Osteocyte (in vitro differentiated cells): ENCODE results near the gene RABGAP1L. TPM values are rescaled to one million over a fixed set of nuclear protein-coding genes. Genes with fewer than 3 reads are reported as not detected.
A peak's percentile ranks its signal among the peaks of the same experiment; 100 is the strongest.
"Not testable (repeated sequence)": the region's sequence is repeated elsewhere in the genome, so short reads cannot be mapped to it uniquely, and the experiment has no call there.

Experiments
- DNase-seq: peaks from one replicate; pipeline ENCODE4 v3.0.0; 2021; ENCODE audit warnings: mixed read lengths; ENCODE audit not compliant: unreplicated experiment; ENCODE audit errors: extremely low spot score
- H3K27ac Mint-ChIP-seq: one replicate; pipeline ENCODE4 v1.8.0; 2021; ENCODE audit warnings: mild to moderate bottlenecking, mixed read lengths; ENCODE audit not compliant: unreplicated experiment
- H3K27me3 Mint-ChIP-seq: one replicate; pipeline ENCODE4 v1.8.0; 2021; ENCODE audit warnings: mixed read lengths; ENCODE audit not compliant: unreplicated experiment
- H3K36me3 Mint-ChIP-seq: one replicate; pipeline ENCODE4 v1.8.0; 2021; ENCODE audit warnings: mixed read lengths; ENCODE audit not compliant: unreplicated experiment
- H3K4me1 Mint-ChIP-seq: one replicate; pipeline ENCODE4 v1.8.0; 2021; ENCODE audit warnings: mixed read lengths; ENCODE audit not compliant: unreplicated experiment
- H3K4me3 Mint-ChIP-seq: one replicate; pipeline ENCODE4 v1.8.0; 2021; ENCODE audit warnings: mild to moderate bottlenecking, moderate library complexity, mixed read lengths; ENCODE audit not compliant: unreplicated experiment
- H3K9me3 Mint-ChIP-seq: one replicate; pipeline ENCODE4 v1.8.0; 2021; ENCODE audit warnings: mixed read lengths; ENCODE audit not compliant: unreplicated experiment
- CTCF ChIP-seq: fragments of 200-600 bp; sonication (generic); IDR thresholded peaks from 2 replicates; pipeline ENCODE4 v1.5.0; 2021; ENCODE audit warnings: antibody characterized with exemption, mild to moderate bottlenecking, moderate library complexity
- total RNA-seq: library from RNA; stranded (reverse); gene quantifications from 2 replicates; pipeline ENCODE4 v1.2.1, GENCODE V29; 2021

RABGAP1L gene
- total RNA-seq, 1 donor from 2014 or later: 29.3 TPM

GRCh38 chr1:174243451-174244000 lies 84.2 kb downstream of the RABGAP1L start:
- H3K27me3 Mint-ChIP-seq: no peaks in the 10 kb centered on the region
- peaks cover 5% of the 10 kb centered on the region for H3K4me1 Mint-ChIP-seq
- no peak for DNase-seq
- TF ChIP-seq CTCF: no peak
- H3K27ac Mint-ChIP-seq: no peak overlapping the region
- no peaks in the 10 kb centered on the region for H3K9me3 Mint-ChIP-seq
- peaks cover 10% of the 10 kb centered on the region for H3K36me3 Mint-ChIP-seq
- H3K4me3 Mint-ChIP-seq: no peak overlapping the region

- no peak for TF ChIP-seq CTCF
- H3K27me3 Mint-ChIP-seq: no peaks in the 10 kb centered on the region
- H3K36me3 Mint-ChIP-seq: peaks cover 10% of the 10 kb centered on the region
- H3K4me1 Mint-ChIP-seq: peaks cover 5% of the 10 kb centered on the region
- H3K27ac Mint-ChIP-seq: no peak overlapping the region
- DNase-seq: no peak
- H3K4me3 Mint-ChIP-seq: no peak overlapping the region
- H3K9me3 Mint-ChIP-seq: no peaks in the 10 kb centered on the region
Observed at GRCh38 chr1:174244017-174244416, 84.7 kb downstream of the RABGAP1L start.

GRCh38 chr1:174247472-174247871 lies 88.2 kb downstream of the RABGAP1L start:
- Mint-ChIP-seq H3K36me3 (peaks cover 9% of the 10 kb centered on the region), H3K27me3 (no peaks in the 10 kb centered on the region), H3K9me3 (no peaks in the 10 kb centered on the region), H3K27ac (no peak overlapping the region), H3K4me1 (no peaks in the 10 kb centered on the region), H3K4me3 (no peak overlapping the region)
- no peak for DNase-seq
- no peak for TF ChIP-seq CTCF

GRCh38 chr1:174248041-174248440 lies 88.7 kb downstream of the RABGAP1L start:
- Mint-ChIP-seq H3K27me3 (no peaks in the 10 kb centered on the region), H3K4me1 (no peaks in the 10 kb centered on the region), H3K27ac (no peak overlapping the region), H3K9me3 (no peaks in the 10 kb centered on the region), H3K36me3 (peaks cover 9% of the 10 kb centered on the region), H3K4me3 (no peak overlapping the region)
- DNase-seq: no peak
- no peak for TF ChIP-seq CTCF

GRCh38 chr1:174256386-174256785 lies 97.1 kb downstream of the RABGAP1L start:
- not testable (repeated sequence) for H3K27me3 Mint-ChIP-seq, H3K36me3 Mint-ChIP-seq, H3K4me3 Mint-ChIP-seq, H3K27ac Mint-ChIP-seq, DNase-seq, H3K4me1 Mint-ChIP-seq, H3K9me3 Mint-ChIP-seq

GRCh38 chr1:174258148-174258550 lies 98.8 kb downstream of the RABGAP1L start:
- Mint-ChIP-seq H3K4me1 (no peaks in the 10 kb centered on the region), H3K4me3 (no peak overlapping the region), H3K9me3 (no peaks in the 10 kb centered on the region), H3K36me3 (peaks cover 6% of the 10 kb centered on the region), H3K27ac (no peak overlapping the region), H3K27me3 (no peaks in the 10 kb centered on the region)
- DNase-seq: no peak
- peak; percentile 67 for TF ChIP-seq CTCF
